Uterus (tissue), 2 donors: Measurements from ENCODE around the gene PTPRZ1.

Source experiments
- CTCF ChIP-seq, 4 experiments: fragments of 200-600 bp in 2 of 4; fragments of 450-650 bp in 2 of 4; sonication (generic) in 2 of 4; IDR thresholded peaks; one replicate each; pipeline ENCODE4 v1.5.1; 2016 to 2019; ENCODE audit warnings: antibody characterized with exemption in 4 of 4, mild to moderate bottlenecking in 2 of 4, moderate library complexity in 1 of 4
- POLR2A ChIP-seq, 2 donors: fragments of 450-650 bp; IDR thresholded peaks; one replicate each; pipeline ENCODE4 v1.6.1; 2016; ENCODE audit warnings: antibody characterized with exemption in 2 of 2, mild to moderate bottlenecking in 1 of 2, moderate library complexity in 1 of 2

- TF ChIP-seq CTCF (IDR thresholded peaks at IDR 0.05): no peak
- TF ChIP-seq POLR2A (IDR thresholded peaks at IDR 0.05): no peak
Observed at GRCh38 chr7:121924269-121925186, 51.6 kb downstream of the PTPRZ1 start.
